GM19328 (cell line): ENCODE data around the gene MTA3.

Experiments used
- ATAC-seq: cut with Tn5 transposase; IDR thresholded peaks from one replicate; pipeline ENCODE4 v1.9.1; 2021; ENCODE audit warnings: mild to moderate bottlenecking, moderate library complexity; ENCODE audit not compliant: unreplicated experiment

MTA3 gene

GRCh38 chr2:42658306-42658705 lies 89.9 kb downstream of the MTA3 start:
- no peak for ATAC-seq

GRCh38 chr2:42659609-42660008 lies 91.2 kb downstream of the MTA3 start:
- ATAC-seq: no peak

GRCh38 chr2:42663106-42663780 lies 94.8 kb downstream of the MTA3 start:
- peak; percentile 76 for ATAC-seq

GRCh38 chr2:42663828-42664227 lies 95.4 kb downstream of the MTA3 start:
- no peak for ATAC-seq

GRCh38 chr2:42673989-42674579 lies 105.7 kb downstream of the MTA3 start:
- ATAC-seq: no peak

- ATAC-seq: no peak
Observed at GRCh38 chr2:42675815-42676214, 107.4 kb downstream of the MTA3 start.

GRCh38 chr2:42685303-42685702 lies 116.9 kb downstream of the MTA3 start:
- no peak for ATAC-seq

GRCh38 chr2:42693013-42693615 lies 124.7 kb downstream of the MTA3 start:
- ATAC-seq: no peak

- ATAC-seq: no peak
Observed at GRCh38 chr2:42693688-42694479, 125.5 kb downstream of the MTA3 start.

- no peak for ATAC-seq
Observed at GRCh38 chr2:42696987-42697386, 128.6 kb downstream of the MTA3 start.

- no peak for ATAC-seq
Observed at GRCh38 chr2:42698940-42699339, 130.5 kb downstream of the MTA3 start.

GRCh38 chr2:42706836-42707235 lies 138.4 kb downstream of the MTA3 start:
- ATAC-seq: no peak

- ATAC-seq: no peak
Observed at GRCh38 chr2:42708179-42708578, 139.7 kb downstream of the MTA3 start.

- ATAC-seq: no peak
Observed at GRCh38 chr2:42711896-42712295, 143.5 kb downstream of the MTA3 start.

GRCh38 chr2:42712934-42713333 lies 144.5 kb downstream of the MTA3 start:
- ATAC-seq: no peak

GRCh38 chr2:42713920-42714319 lies 145.5 kb downstream of the MTA3 start:
- ATAC-seq: no peak

- ATAC-seq: no peak
Observed at GRCh38 chr2:42714686-42715085, 146.3 kb downstream of the MTA3 start.

- ATAC-seq: peak; percentile 10
Observed at GRCh38 chr2:42721898-42722297, 153.5 kb downstream of the MTA3 start.

GRCh38 chr2:42722320-42723190 lies 154.1 kb downstream of the MTA3 start:
- peak; percentile 86 for ATAC-seq

- ATAC-seq: no peak
Observed at GRCh38 chr2:42723465-42723864, 155.0 kb downstream of the MTA3 start.

GRCh38 chr2:42724886-42725285 lies 156.5 kb downstream of the MTA3 start:
- ATAC-seq: no peak
